C4-2B (cell line): ENCODE results near the gene TMEM200B.
"Not testable (repeated sequence)": the region's sequence is repeated elsewhere in the genome, so short reads cannot be mapped to it uniquely, and the experiment has no call there.

ENCODE experiments used
- H3K27ac ChIP-seq: fragments of 450-650 bp; 2 replicates; pipeline ENCODE4 v1.5.1; 2017
- CTCF ChIP-seq: fragments of 450-650 bp; conservative IDR thresholded peaks from 2 replicates; pipeline ENCODE4 v1.5.1; 2017; ENCODE audit warnings: mild to moderate bottlenecking
- ZFX ChIP-seq: fragments of 450-650 bp; IDR thresholded peaks from 2 replicates; pipeline ENCODE4 v1.6.1; 2017

The TMEM200B gene

GRCh38 chr1:29096231-29096886 lies 27.3 kb downstream of the TMEM200B start:
- TF ChIP-seq CTCF: no peak
- H3K27ac ChIP-seq: no peak overlapping the region

GRCh38 chr1:29094954-29095353 lies 28.7 kb downstream of the TMEM200B start:
- no peak overlapping the region for H3K27ac ChIP-seq
- TF ChIP-seq ZFX (no peak), CTCF (no peak)

GRCh38 chr1:29094433-29094832 lies 29.3 kb downstream of the TMEM200B start:
- no peak overlapping the region for H3K27ac ChIP-seq
- TF ChIP-seq CTCF (no peak), ZFX (no peak)

- H3K27ac ChIP-seq: not testable (repeated sequence)
Observed at GRCh38 chr1:29092704-29093103, 31.0 kb downstream of the TMEM200B start.

GRCh38 chr1:29090937-29091618 lies 32.6 kb downstream of the TMEM200B start:
- H3K27ac ChIP-seq: no peak overlapping the region
- no peak for TF ChIP-seq ZFX

- H3K27ac ChIP-seq: no peak overlapping the region
- TF ChIP-seq CTCF: no peak
Observed at GRCh38 chr1:29084196-29084521, 39.5 kb downstream of the TMEM200B start.

GRCh38 chr1:29083317-29084195 lies 40.1 kb downstream of the TMEM200B start:
- TF ChIP-seq CTCF (no peak), ZFX (no peak)
- no peak overlapping the region for H3K27ac ChIP-seq

- no peak overlapping the region for H3K27ac ChIP-seq
- TF ChIP-seq ZFX: no peak
- TF ChIP-seq CTCF: no peak
Observed at GRCh38 chr1:29082519-29082918, 41.2 kb downstream of the TMEM200B start.
